Measurements from ENCODE around the gene PTPRN2.

DNA sequence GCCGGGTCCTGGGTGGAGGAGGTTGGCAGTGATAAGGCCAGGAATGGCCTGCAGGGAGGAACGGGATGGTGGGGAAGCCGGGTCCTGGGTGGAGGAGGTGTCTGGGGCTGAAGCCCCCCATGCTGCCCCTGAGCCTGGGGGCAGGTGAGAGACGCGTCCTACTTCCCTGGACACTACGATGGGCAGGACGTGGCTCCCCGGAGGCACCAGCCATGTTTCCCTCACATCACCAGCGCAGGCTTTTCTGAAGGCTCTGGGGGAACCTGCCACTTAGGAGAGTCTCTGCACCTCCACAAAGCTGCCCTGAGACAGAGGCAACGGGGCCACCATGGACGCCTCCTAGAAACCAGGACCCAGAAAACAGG lies 926.0 kb downstream of the PTPRN2 start:
- TF ChIP-seq, protein P1, sequence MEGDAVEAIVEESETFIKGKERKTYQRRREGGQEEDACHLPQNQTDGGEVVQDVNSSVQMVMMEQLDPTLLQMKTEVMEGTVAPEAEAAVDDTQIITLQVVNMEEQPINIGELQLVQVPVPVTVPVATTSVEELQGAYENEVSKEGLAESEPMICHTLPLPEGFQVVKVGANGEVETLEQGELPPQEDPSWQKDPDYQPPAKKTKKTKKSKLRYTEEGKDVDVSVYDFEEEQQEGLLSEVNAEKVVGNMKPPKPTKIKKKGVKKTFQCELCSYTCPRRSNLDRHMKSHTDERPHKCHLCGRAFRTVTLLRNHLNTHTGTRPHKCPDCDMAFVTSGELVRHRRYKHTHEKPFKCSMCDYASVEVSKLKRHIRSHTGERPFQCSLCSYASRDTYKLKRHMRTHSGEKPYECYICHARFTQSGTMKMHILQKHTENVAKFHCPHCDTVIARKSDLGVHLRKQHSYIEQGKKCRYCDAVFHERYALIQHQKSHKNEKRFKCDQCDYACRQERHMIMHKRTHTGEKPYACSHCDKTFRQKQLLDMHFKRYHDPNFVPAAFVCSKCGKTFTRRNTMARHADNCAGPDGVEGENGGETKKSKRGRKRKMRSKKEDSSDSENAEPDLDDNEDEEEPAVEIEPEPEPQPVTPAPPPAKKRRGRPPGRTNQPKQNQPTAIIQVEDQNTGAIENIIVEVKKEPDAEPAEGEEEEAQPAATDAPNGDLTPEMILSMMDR (IDR thresholded peaks at IDR 0.05; ENCODE audit: control extremely low read depth in 1 of 3, insufficient read depth in 1 of 3, low read depth in 1 of 3, low read length in 3 of 3), result no peak
- TF ChIP-seq POLR2A (IDR thresholded peaks at IDR 0.05; ENCODE audit: control extremely low read depth in 1 of 2, low read depth in 2 of 2, low read length in 2 of 2), result no peak

Measured in H1 (cell line).